NB4 (cell line): ENCODE measurements around the gene NCOA7.
A peak's percentile ranks its signal among the peaks of the same experiment; 100 is the strongest.

ENCODE experiments used
- CTCF ChIP-seq: IDR thresholded peaks from one replicate; pipeline ENCODE4 v1.5.1; 2012; ENCODE audit warnings: low read depth, low read length
- MYC ChIP-seq: IDR thresholded peaks from 2 replicates; pipeline ENCODE4 v1.6.1; 2011; ENCODE audit warnings: low read depth, low read length
- POLR2A ChIP-seq: IDR thresholded peaks from 2 replicates; pipeline ENCODE4 v1.6.1; 2011; ENCODE audit warnings: mild to moderate bottlenecking; ENCODE audit not compliant: insufficient read length; ENCODE audit errors: extremely low read depth
- TF ChIP-seq, protein P1 (sequence below): IDR thresholded peaks from 2 replicates; pipeline ENCODE4 v1.6.1; 2011; ENCODE audit warnings: low read depth, low read length

GRCh38 chr6:125888989-125889656 lies 98.4 kb downstream of the NCOA7 start:
- TF ChIP-seq CTCF: peak; percentile 65
- no peak for TF ChIP-seq POLR2A
- TF ChIP-seq, protein P1, sequence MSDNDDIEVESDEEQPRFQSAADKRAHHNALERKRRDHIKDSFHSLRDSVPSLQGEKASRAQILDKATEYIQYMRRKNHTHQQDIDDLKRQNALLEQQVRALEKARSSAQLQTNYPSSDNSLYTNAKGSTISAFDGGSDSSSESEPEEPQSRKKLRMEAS: no peak
- no peak for TF ChIP-seq MYC
